NCI-H187 treated with DMSO at 0.1 percent for 48 hours (cell line): Measurements from ENCODE around the gene MED27.

Source experiments
- DNase-seq: peaks from one replicate; lab custom pipeline; 2025; lab: John Stamatoyannopoulos, UW

Gene MED27

GRCh38 chr9:131879911-131880290, 199.8 kb downstream of the MED27 start:
- no peak for DNase-seq

- DNase-seq = no peak
Measured at GRCh38 chr9:131879181-131879910, 200.3 kb downstream of the MED27 start.

- no peak for DNase-seq
Measured at GRCh38 chr9:131876486-131876885, 203.2 kb downstream of the MED27 start.

DNA sequence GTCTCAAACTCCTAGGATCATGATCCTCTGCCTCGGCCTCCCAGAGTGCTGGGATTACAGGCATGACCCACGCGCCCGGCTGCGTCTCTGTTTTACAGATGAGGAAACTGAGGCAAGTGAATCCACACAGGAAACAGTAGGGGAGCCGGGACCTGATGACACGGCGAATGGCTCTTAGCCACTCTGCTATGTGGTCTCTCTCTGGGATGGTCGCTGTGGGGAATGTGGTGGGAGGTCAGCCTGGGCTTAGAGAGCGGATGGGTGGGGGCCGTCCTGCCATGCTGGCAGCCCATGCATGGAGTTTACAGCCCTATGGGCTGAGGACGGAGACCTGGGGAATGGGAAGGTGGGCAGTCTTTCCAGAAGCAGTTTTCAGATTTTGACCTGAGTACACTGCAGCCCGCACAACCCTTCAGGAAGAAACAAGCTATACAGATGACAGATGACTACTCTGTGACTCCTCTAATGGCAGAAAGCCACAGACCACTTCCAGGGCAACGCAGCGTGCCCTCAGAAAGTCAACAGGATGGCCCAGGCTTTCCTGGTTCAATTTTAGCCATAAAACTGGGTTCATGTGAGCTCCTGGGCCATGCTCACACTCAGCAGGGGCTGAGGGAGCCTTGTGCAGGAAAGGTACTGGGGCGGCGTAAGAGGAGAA, 203.7 kb downstream of the MED27 start:
- no peak for DNase-seq

DNA sequence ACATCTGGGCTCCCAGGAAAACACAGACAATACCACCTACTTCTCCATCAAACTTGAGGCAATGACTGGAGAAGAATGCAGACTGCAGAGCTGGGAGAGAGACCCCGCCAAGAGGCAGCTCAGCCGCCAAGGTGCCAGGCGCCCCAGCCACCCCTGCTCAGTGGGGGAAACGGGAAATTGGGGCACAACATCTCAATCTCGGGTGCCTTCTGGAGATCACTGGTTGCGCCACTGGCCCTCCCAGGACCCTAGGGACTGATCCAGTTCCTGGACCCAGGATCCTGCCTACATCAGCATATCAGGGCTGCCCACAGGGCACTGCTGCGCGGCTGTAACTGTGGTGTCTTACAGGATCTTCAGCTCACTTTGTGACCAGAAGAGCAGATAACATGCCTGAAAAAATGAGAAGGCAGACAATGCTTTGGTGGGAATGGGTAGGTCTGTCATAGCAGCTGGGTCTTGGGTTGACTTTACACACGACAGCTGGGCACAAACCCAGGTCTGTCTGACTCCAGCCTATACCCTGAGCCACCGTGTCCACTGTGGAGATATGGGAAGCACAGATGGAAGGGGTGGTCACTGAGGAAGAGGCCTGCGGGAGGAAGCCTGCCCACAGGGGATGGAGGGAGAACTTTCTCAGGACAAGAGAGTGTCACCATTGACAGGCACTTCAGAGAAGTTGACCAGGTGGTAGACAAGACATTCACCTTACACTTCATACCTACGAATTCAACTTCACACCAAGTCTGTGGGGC, 204.6 kb downstream of the MED27 start:
- DNase-seq = no peak

DNA sequence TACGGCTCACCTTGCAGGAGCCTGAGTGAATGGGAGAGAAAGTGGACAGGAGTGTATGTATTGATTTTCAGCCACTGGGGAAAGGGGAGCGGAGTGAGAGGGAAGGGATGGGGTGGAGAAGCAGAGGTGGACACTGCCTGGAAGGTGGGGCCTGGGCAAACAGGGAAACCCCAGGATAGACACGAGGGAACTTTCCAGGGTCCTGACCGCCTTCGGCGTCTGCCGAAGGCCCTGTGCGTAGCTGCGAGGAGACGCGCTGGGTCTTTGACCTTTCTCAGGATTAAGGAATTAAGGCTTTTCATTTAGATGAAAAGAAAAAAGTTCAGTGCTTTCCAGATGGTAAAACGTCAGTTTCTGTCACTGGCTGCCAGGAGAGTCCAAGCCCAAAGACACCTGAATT, 205.2 kb downstream of the MED27 start:
- DNase-seq = no peak

GRCh38 chr9:131873891-131874440, 205.7 kb downstream of the MED27 start:
- DNase-seq = no peak

GRCh38 chr9:131873335-131873734, 206.3 kb downstream of the MED27 start:
- DNase-seq = no peak

- DNase-seq = no peak
Measured at GRCh38 chr9:131872702-131873101, 207.0 kb downstream of the MED27 start.

- no peak for DNase-seq
Measured at GRCh38 chr9:131872006-131872405, 207.7 kb downstream of the MED27 start.

- DNase-seq = no peak
Measured at GRCh38 chr9:131870156-131870555, 209.5 kb downstream of the MED27 start.

GRCh38 chr9:131869348-131869747, 210.3 kb downstream of the MED27 start:
- no peak for DNase-seq

DNA sequence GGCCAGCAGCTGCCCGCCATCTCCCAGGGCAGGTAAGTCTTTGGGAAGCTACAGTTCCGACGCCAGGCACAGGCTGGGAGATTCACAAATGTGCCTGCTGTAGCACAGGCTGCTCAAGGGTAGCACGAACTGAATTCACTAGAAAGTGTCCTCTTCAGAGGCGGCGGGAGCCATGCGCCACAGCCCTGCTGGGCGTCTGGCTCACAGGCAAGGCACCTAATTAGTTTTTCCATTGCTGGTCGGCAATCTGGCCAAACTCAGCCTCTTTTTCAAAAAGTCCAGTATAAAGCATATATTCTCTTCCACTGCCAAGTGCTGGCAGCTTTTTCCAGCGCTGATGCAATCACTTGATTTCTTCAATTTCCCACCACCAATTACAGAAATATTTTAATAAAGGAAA, 210.9 kb downstream of the MED27 start:
- no peak for DNase-seq

- no peak for DNase-seq
Measured at GRCh38 chr9:131867611-131868192, 212.0 kb downstream of the MED27 start.

DNA sequence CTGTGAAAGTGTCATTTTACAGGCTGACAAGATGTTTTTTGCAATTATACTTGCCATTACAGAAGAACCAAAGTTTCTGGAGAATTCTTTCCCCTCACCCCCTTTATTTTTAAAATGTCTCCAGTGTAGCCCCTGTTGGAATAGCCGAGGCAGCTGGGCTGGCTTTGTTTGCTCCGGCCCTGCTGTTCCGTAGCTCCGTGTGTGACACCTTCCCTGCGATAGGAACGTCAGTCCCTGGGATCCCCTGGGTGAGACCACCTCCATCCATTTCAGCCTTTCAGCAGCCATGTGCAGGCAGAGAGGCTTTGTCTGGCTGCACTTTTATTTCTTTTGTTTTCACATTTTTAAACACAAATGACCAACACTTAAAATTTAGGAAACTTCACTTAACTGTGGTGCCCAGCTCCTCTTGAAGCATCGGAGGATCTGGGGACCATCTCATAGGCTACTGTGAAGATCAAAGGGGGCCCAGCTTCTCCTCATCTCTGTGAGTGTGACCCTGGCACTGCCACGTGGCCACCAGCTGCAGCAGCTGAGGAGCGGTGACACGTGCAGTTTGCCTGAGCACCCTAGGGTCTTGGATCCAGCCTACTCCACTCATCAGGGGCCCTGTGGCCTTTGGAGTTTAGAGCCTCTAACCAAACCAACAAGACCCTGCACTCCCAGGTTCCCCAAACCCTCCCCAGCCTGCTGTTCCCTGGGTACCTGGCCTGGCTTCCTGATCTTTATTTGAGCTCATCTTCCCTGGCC, 214.0 kb downstream of the MED27 start:
- DNase-seq = no peak

- no peak for DNase-seq
Measured at GRCh38 chr9:131864531-131864930, 215.1 kb downstream of the MED27 start.

DNA sequence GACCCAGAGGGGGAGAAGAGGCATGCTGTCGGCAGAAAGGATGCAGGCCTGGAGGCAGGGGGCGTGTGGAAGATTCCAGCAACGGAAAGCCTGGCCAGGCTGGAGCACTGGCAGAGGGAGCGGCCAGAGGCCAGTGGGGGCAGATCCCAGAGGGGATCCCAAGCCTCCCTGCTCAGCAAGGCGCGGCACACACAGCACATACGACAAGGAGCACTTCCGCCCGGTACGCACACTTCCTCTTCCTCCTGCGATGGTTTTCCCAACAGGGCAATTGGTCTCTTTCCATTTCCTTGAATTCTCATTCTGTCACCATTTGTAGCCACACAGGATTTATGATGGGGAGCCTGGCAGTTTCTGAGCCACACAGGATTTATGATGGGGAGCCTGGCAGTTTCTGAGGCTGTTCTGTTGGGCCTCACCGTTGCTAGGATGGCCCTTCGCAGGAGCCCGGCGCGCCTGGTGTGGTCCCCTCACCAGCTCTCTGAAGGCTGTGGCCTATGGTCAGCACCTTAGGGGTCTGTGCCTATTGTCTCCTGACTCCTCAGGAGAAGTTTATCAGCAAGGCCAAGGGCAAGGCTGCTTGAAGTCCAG, 216.3 kb downstream of the MED27 start:
- no peak for DNase-seq

DNA sequence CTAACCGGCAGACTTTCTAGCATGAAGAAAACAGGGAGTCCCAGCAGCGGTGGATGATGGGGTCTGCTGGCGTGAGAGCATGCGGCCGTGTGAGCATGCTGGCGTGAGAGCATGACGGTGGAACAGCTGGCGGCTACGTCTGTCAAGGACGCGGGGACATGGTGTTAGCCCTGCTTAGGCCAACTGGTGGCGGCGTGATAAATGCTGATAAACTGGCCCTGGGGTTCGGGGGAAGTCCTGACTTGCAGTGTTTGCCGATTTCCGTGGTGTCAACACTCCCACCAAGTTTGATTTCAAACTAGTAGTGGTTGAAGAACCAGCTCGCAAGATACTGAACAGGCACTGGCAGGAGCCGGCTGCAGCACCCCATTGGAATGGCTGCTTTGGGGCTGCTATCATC, 217.4 kb downstream of the MED27 start:
- DNase-seq = no peak

GRCh38 chr9:131860430-131860829, 219.2 kb downstream of the MED27 start:
- no peak for DNase-seq

GRCh38 chr9:131858147-131858546, 221.5 kb downstream of the MED27 start:
- DNase-seq = no peak

GRCh38 chr9:131856105-131856504, 223.6 kb downstream of the MED27 start:
- DNase-seq = no peak
